Pons (tissue), 1 donor: ENCODE results near the gene TUFT1.
"Not testable (repeated sequence)": the region's sequence is repeated elsewhere in the genome, so short reads cannot be mapped to it uniquely, and the experiment has no call there.

ENCODE experiments used
- DNase-seq: peaks from one replicate; pipeline ENCODE4 v3.0.0-alpha.2; 2016; ENCODE audit warnings: low spot score

TUFT1 gene

GRCh38 chr1:151512326-151512725 is 27.8 kb upstream of the TUFT1 start:
- DNase-seq, result no peak

GRCh38 chr1:151512801-151513625 is 27.1 kb upstream of the TUFT1 start:
- DNase-seq, result no peak

GRCh38 chr1:151513626-151514121 is 26.4 kb upstream of the TUFT1 start:
- no peak for DNase-seq

GRCh38 chr1:151514366-151514765 is 25.7 kb upstream of the TUFT1 start:
- DNase-seq, result no peak

GRCh38 chr1:151515265-151515664 is 24.8 kb upstream of the TUFT1 start:
- no peak for DNase-seq

GRCh38 chr1:151516031-151516511 is 24.0 kb upstream of the TUFT1 start:
- no peak for DNase-seq

GRCh38 chr1:151518431-151518830 is 21.7 kb upstream of the TUFT1 start:
- no peak for DNase-seq

GRCh38 chr1:151518936-151519335 is 21.2 kb upstream of the TUFT1 start:
- DNase-seq, result no peak

GRCh38 chr1:151519667-151520066 is 20.4 kb upstream of the TUFT1 start:
- no peak for DNase-seq

GRCh38 chr1:151520359-151520758 is 19.8 kb upstream of the TUFT1 start:
- no peak for DNase-seq

GRCh38 chr1:151522427-151522826 is 17.7 kb upstream of the TUFT1 start:
- not testable (repeated sequence) for DNase-seq

GRCh38 chr1:151523326-151523725 is 16.8 kb upstream of the TUFT1 start:
- DNase-seq, result no peak

- no peak for DNase-seq
These were observed 15.4 kb upstream of the TUFT1 start for GRCh38 chr1:151524736-151525135.

- no peak for DNase-seq
These were observed 13.2 kb upstream of the TUFT1 start for GRCh38 chr1:151526735-151527525.

GRCh38 chr1:151529211-151529702 is 10.9 kb upstream of the TUFT1 start:
- DNase-seq, result no peak

GRCh38 chr1:151529781-151530180 is 10.3 kb upstream of the TUFT1 start:
- DNase-seq, result no peak

GRCh38 chr1:151530461-151530860 is 9.6 kb upstream of the TUFT1 start:
- no peak for DNase-seq

GRCh38 chr1:151533870-151534269 is 6.2 kb upstream of the TUFT1 start:
- no peak for DNase-seq

GRCh38 chr1:151534662-151535278 is 5.3 kb upstream of the TUFT1 start:
- DNase-seq, result peak; percentile 68

GRCh38 chr1:151535326-151536271 is 4.5 kb upstream of the TUFT1 start:
- DNase-seq, result no peak

- no peak for DNase-seq
These were observed 3.6 kb upstream of the TUFT1 start for GRCh38 chr1:151536499-151536898.
